ENCODE data around the gene TENM4.

- no peak for TF ChIP-seq CTCF (IDR thresholded peaks at IDR 0.05)
- TF ChIP-seq POLR2A (IDR thresholded peaks at IDR 0.05) = no peak
These were observed 261.7 kb downstream of the TENM4 start for GRCh38 chr11:79179087-79179486.
